HCT116 (cell line): Measurements from ENCODE around the gene LRRK1. TPM values are rescaled to one million over a fixed set of nuclear protein-coding genes. Genes with fewer than 3 reads are reported as not detected.

Experiments
- ATAC-seq: fragments of 200-7000 bp; cut with Tn5 transposase; 2 replicates; pipeline ENCODE4 v1.9.1; 2020; ENCODE audit warnings: mild to moderate bottlenecking, moderate library complexity
- BruUV-seq: library from RNA; stranded (reverse); fragments of 400-500 nt; replicated peaks from 2 replicates; lab custom pipeline; 2021; lab: Mats Ljungman, UMichigan
- CTCF ChIA-PET: fragments of 300-600 bp; sonication (Branson Sonifier 250); formaldehyde crosslinking; loops from one replicate; lab custom pipeline; 2021; ENCODE audit warnings: antibody characterized with exemption; lab: Charles Lee
- POLR2A ChIA-PET: fragments of 300-600, 350-600 bp; sonication (Branson Sonifier 250); formaldehyde crosslinking; loops from one replicate; lab custom pipeline; 2021; ENCODE audit warnings: antibody characterized with exemption; lab: Charles Lee
- RAD21 ChIA-PET, 2 experiments: fragments of 300-600 bp; sonication (Branson Sonifier 250); formaldehyde crosslinking; loops; one replicate each; lab custom pipeline; 2023; ENCODE audit warnings: low total read pairs in 2 of 2; ENCODE audit not compliant: uncharacterized antibody in 2 of 2, unreplicated experiment in 2 of 2, low non-redundant PET in 1 of 2; lab: Charles Lee
- DNase-seq: peaks from one replicate; pipeline ENCODE4 v3.0.0-alpha.2; 2010; ENCODE audit warnings: low read depth, low spot score
- H2AFZ ChIP-seq: fragments of 200-600 bp; shearing (Covaris generic), sonication (generic); 2 replicates; pipeline ENCODE4 v1.6.1; 2017; ENCODE audit warnings: low read depth, mixed run types, mixed read lengths, antibody characterized with exemption, low read length; ENCODE audit not compliant: poor library complexity, severe bottlenecking
- H3K27ac ChIP-seq: 2 replicates; pipeline ENCODE4 v1.5.1; 2012; ENCODE audit warnings: low read depth, low read length
- H3K27me3 ChIP-seq: fragments of 200-600 bp; sonication (generic); 2 replicates; pipeline ENCODE4 v1.6.1; 2016; ENCODE audit warnings: mixed run types, low read length, mixed read lengths; ENCODE audit not compliant: insufficient read depth
- H3K36me3 ChIP-seq, 2 experiments: fragments of 200-500 bp in 1 of 2; fragments of 200-600 bp in 1 of 2; sonication (Bioruptor generic) in 1 of 2; sonication (generic) in 1 of 2; 2 replicates each; pipeline versions ENCODE4 v1.5.1 to v1.6.1; 2014 to 2016; ENCODE audit warnings: low read length in 2 of 2, inconsistent platforms in 1 of 2, mixed read lengths in 1 of 2, mixed run types in 1 of 2; ENCODE audit not compliant: insufficient read depth in 2 of 2, control insufficient read depth in 1 of 2
- H3K4me1 ChIP-seq, 2 experiments: fragments of 200-600 bp in 1 of 2; sonication (generic) in 1 of 2; 2 replicates each; pipeline versions ENCODE4 v1.5.1 to v1.6.1; 2012 to 2017; ENCODE audit warnings: low read length in 2 of 2, inconsistent platforms in 1 of 2, mild to moderate bottlenecking in 1 of 2, mixed read lengths in 1 of 2, mixed run types in 1 of 2, moderate library complexity in 1 of 2; ENCODE audit not compliant: insufficient read depth in 2 of 2, control insufficient read depth in 1 of 2
- H3K4me2 ChIP-seq: fragments of 200-600 bp; sonication (generic); 2 replicates; pipeline ENCODE4 v1.6.1; 2017; ENCODE audit warnings: mixed run types, low read length, mixed read lengths
- H3K4me3 ChIP-seq, 2 experiments: fragments of 200-600 bp in 1 of 2; sonication (generic) in 1 of 2; replicated peaks in 1 of 2; 2 replicates each; pipeline ENCODE4 v1.5.1; 2011 to 2016; ENCODE audit warnings: low read length in 2 of 2, control low read depth in 1 of 2, low read depth in 1 of 2, mild to moderate bottlenecking in 1 of 2, mixed read lengths in 1 of 2, mixed run types in 1 of 2
- H3K79me2 ChIP-seq: fragments of 200-600 bp; sonication (generic); 2 replicates; pipeline ENCODE4 v1.6.1; 2017; ENCODE audit warnings: mild to moderate bottlenecking, mixed run types, low read length, moderate library complexity, mixed read lengths; ENCODE audit not compliant: insufficient read depth
- H3K9ac ChIP-seq: fragments of 200-600 bp; sonication (generic); 2 replicates; pipeline ENCODE4 v1.6.1; 2016; ENCODE audit warnings: low read length, mixed read lengths
- H3K9me2 ChIP-seq: fragments of 200-600 bp; sonication (generic), shearing (Covaris generic); 2 replicates; pipeline ENCODE4 v1.6.1; 2017; ENCODE audit warnings: mixed run types, mild to moderate bottlenecking, moderate library complexity; ENCODE audit not compliant: insufficient read depth
- H3K9me3 ChIP-seq, 2 experiments: fragments of 200-500 bp in 1 of 2; fragments of 200-600 bp in 1 of 2; sonication (Bioruptor generic) in 1 of 2; sonication (generic) in 1 of 2; 2 replicates each; pipeline ENCODE4 v1.6.1; 2014 to 2017; ENCODE audit warnings: low read length in 2 of 2, mixed read lengths in 2 of 2, inconsistent platforms in 1 of 2, low read depth in 1 of 2, mild to moderate bottlenecking in 1 of 2, mixed run types in 1 of 2, moderate library complexity in 1 of 2; ENCODE audit not compliant: control insufficient read depth in 1 of 2, insufficient read depth in 1 of 2
- H4K20me1 ChIP-seq: fragments of 200-600 bp; sonication (generic), shearing (Covaris generic); 2 replicates; pipeline ENCODE4 v1.6.1; 2017; ENCODE audit warnings: mixed run types, mild to moderate bottlenecking, moderate library complexity; ENCODE audit not compliant: insufficient read depth
- CBX3 ChIP-seq: IDR thresholded peaks from 2 replicates; pipeline ENCODE4 v1.6.1; 2012; ENCODE audit warnings: low read depth
- ELF1 ChIP-seq: IDR thresholded peaks from 2 replicates; pipeline ENCODE4 v1.6.1; 2012; ENCODE audit warnings: low read depth, borderline replicate concordance
- EZH2 ChIP-seq: fragments of 200-600 bp; sonication (generic); IDR thresholded peaks from 2 replicates; pipeline ENCODE4 v1.6.1; 2017; ENCODE audit warnings: antibody characterized with exemption, mixed run types
- FOSL1 ChIP-seq: IDR thresholded peaks from 2 replicates; pipeline ENCODE4 v1.6.1; 2012; ENCODE audit warnings: low read depth
- SP1 ChIP-seq: IDR thresholded peaks from 2 replicates; pipeline ENCODE4 v1.6.1; 2012; ENCODE audit warnings: low read depth
- SRF ChIP-seq: IDR thresholded peaks from 2 replicates; pipeline ENCODE4 v1.6.1; 2012; ENCODE audit warnings: low read depth
- YY1 ChIP-seq: IDR thresholded peaks from 2 replicates; pipeline ENCODE4 v1.6.1; 2011; ENCODE audit warnings: low read length, low read depth, moderate library complexity, mild to moderate bottlenecking; ENCODE audit not compliant: insufficient replicate concordance; ENCODE audit errors: extremely low read depth
- ZFX ChIP-seq: fragments of 450-650 bp; IDR thresholded peaks from 2 replicates; pipeline ENCODE4 v1.6.1; 2017
- intact Hi-C: fragments of 100-400 bp; cut with micrococcal nuclease; formaldehyde crosslinking; loops from 2 replicates; pipeline ENCODE4 v1.10.0; 2022
- total RNA-seq: library from RNA; stranded (reverse); gene quantifications from one replicate; pipeline ENCODE4 v1.2.1, GENCODE V29; 2021; ENCODE audit not compliant: unreplicated experiment
- TF ChIP-seq, protein P1 (sequence below): IDR thresholded peaks from 2 replicates; pipeline ENCODE4 v1.6.1; 2011; ENCODE audit warnings: mild to moderate bottlenecking, low read length, moderate library complexity; ENCODE audit not compliant: insufficient replicate concordance; ENCODE audit errors: extremely low read depth
- TF ChIP-seq, protein P2 (sequence below): IDR thresholded peaks from 2 replicates; pipeline ENCODE4 v1.6.1; 2012; ENCODE audit warnings: low read depth
- TF ChIP-seq, protein P3 (sequence below), 3 experiments: fragments of 200-600 bp in 1 of 3; sonication (generic) in 1 of 3; IDR thresholded peaks in 2 of 3; conservative IDR thresholded peaks in 1 of 3; 2 replicates each; pipeline ENCODE4 v1.5.1; 2012 to 2017; ENCODE audit warnings: low read depth in 2 of 3, low read length in 2 of 3, antibody characterized with exemption in 1 of 3, borderline replicate concordance in 1 of 3, control low read depth in 1 of 3, mild to moderate bottlenecking in 1 of 3, mixed read lengths in 1 of 3, mixed run types in 1 of 3, moderate library complexity in 1 of 3; ENCODE audit not compliant: insufficient read depth in 1 of 3

LRRK1 gene
- total RNA-seq, 1 experiment from 2014 or later = 21.6 TPM

DNA sequence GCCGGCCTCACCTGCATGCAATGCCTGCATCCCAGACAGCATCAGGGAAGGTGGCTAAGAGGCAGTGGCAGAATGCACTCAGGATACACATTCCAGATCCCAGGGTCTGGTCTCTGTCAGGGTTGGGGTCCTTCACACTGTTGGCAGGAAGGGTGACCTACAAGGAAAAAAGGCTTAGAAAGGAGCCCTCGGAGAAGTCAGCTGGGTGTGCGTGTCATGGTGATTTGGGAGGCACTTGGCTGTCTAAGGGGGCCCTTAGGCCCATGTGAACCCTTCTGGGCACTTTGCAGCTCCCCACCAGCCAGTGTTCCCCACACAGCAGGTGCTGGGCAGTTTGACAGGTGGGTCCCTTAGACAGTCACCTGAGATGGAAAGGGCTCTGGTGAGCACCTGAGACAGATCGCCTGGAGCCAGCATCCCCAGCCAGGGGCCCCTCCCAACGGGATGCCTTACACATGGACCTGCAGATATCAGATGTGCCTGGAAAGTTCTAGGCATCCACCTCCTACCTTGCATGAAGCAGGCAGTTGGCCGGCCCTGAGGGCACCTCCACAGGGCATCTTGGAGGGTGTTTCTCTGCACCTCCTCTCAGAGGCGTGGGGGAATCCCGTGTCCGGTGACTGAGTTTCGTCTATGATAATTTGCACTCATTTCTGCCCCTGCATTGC is 131.6 kb downstream of the LRRK1 start:
- CTCF ChIA-PET = no interaction called here
- Histone ChIP-seq H2AFZ (no peak overlapping the region), H3K4me3 (no peak overlapping the region), H3K4me2 (no peak overlapping the region), H3K9ac (no peak overlapping the region), H3K27me3 (no peaks in the 10 kb centered on the region), H3K9me3 (no peaks in the 10 kb centered on the region), H3K36me3 (peaks cover 0 to 4% of the 10 kb centered on the region in 2 experiments; a peak in 3 of 4 replicates), H3K4me1 (no peaks in the 10 kb centered on the region), H3K9me2 (no peaks in the 10 kb centered on the region), H3K27ac (no peak overlapping the region), H3K79me2 (no peaks in the 10 kb centered on the region), H4K20me1 (no peaks in the 10 kb centered on the region)
- intact Hi-C loops = no loop called here
- BruUV-seq = no TSS peak
- ATAC-seq (no peak), DNase-seq (no peak)
- TF ChIP-seq ZFX (no peak), EZH2 (no peak), SRF (no peak), SP1 (no peak)
- POLR2A ChIA-PET = no interaction called here
- RAD21 ChIA-PET = no interaction called here

DNA sequence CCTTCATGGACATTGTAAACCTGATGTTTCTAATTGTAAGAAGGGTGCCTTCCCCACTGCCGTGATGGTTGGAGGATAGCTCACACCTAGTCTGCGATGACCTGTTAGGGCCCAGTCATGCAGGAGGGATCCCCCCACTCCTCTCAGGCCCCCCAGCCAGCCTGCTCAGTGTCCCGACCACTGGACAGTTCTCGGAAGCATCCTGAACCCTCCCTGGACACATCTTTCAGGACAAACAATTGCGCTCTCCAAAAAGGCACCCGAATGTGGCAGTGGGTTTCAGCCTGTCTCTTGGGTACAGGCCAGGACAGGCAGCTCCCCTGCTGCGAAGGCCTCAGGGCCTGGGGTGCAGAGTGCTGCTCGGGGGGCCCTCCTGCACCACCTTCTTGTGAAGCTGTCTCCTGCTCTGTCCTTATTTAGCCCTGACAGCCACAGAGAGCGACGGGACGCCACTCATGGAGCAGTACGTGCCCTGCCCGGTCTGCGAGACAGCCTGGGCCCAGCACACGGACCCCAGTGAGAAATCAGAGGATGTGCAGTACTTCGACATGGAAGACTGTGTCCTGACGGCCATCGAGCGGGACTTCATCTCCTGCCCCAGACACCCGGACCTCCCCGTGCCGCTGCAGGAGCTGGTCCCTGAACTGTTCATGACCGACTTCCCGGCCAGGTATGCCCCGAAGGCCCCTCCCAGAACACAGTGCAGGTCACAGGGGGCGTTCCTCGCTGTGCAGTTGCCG is 132.3 kb downstream of the LRRK1 start:
- ChIA-PET RAD21 (no interaction called here), CTCF (no interaction called here), POLR2A (no interaction called here)
- ATAC-seq = no peak
- H3K36me3 ChIP-seq = peaks cover 0 to 4% of the 10 kb centered on the region in 2 experiments; a peak in 3 of 4 replicates
- no peaks in the 10 kb centered on the region for H3K79me2 ChIP-seq
- BruUV-seq = no TSS peak
- H3K27ac ChIP-seq = no peak overlapping the region
- H3K9me3 ChIP-seq = no peaks in the 10 kb centered on the region
- no peaks in the 10 kb centered on the region for H3K4me1 ChIP-seq
- no peak for DNase-seq
- intact Hi-C loops = no loop called here
- no peak overlapping the region for H3K4me3 ChIP-seq
- no peaks in the 10 kb centered on the region for H3K9me2 ChIP-seq
- H2AFZ ChIP-seq = no peak overlapping the region
- no peak overlapping the region for H3K9ac ChIP-seq
- H3K4me2 ChIP-seq = no peak overlapping the region
- H3K27me3 ChIP-seq = no peaks in the 10 kb centered on the region
- no peaks in the 10 kb centered on the region for H4K20me1 ChIP-seq
- no peak for TF ChIP-seq FOSL1
- TF ChIP-seq ELF1 = no peak
- TF ChIP-seq, protein P1, sequence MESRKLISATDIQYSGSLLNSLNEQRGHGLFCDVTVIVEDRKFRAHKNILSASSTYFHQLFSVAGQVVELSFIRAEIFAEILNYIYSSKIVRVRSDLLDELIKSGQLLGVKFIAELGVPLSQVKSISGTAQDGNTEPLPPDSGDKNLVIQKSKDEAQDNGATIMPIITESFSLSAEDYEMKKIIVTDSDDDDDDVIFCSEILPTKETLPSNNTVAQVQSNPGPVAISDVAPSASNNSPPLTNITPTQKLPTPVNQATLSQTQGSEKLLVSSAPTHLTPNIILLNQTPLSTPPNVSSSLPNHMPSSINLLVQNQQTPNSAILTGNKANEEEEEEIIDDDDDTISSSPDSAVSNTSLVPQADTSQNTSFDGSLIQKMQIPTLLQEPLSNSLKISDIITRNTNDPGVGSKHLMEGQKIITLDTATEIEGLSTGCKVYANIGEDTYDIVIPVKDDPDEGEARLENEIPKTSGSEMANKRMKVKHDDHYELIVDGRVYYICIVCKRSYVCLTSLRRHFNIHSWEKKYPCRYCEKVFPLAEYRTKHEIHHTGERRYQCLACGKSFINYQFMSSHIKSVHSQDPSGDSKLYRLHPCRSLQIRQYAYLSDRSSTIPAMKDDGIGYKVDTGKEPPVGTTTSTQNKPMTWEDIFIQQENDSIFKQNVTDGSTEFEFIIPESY = no peak
- TF ChIP-seq, protein P2, sequence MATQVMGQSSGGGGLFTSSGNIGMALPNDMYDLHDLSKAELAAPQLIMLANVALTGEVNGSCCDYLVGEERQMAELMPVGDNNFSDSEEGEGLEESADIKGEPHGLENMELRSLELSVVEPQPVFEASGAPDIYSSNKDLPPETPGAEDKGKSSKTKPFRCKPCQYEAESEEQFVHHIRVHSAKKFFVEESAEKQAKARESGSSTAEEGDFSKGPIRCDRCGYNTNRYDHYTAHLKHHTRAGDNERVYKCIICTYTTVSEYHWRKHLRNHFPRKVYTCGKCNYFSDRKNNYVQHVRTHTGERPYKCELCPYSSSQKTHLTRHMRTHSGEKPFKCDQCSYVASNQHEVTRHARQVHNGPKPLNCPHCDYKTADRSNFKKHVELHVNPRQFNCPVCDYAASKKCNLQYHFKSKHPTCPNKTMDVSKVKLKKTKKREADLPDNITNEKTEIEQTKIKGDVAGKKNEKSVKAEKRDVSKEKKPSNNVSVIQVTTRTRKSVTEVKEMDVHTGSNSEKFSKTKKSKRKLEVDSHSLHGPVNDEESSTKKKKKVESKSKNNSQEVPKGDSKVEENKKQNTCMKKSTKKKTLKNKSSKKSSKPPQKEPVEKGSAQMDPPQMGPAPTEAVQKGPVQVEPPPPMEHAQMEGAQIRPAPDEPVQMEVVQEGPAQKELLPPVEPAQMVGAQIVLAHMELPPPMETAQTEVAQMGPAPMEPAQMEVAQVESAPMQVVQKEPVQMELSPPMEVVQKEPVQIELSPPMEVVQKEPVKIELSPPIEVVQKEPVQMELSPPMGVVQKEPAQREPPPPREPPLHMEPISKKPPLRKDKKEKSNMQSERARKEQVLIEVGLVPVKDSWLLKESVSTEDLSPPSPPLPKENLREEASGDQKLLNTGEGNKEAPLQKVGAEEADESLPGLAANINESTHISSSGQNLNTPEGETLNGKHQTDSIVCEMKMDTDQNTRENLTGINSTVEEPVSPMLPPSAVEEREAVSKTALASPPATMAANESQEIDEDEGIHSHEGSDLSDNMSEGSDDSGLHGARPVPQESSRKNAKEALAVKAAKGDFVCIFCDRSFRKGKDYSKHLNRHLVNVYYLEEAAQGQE = no peak
- TF ChIP-seq, protein P3, sequence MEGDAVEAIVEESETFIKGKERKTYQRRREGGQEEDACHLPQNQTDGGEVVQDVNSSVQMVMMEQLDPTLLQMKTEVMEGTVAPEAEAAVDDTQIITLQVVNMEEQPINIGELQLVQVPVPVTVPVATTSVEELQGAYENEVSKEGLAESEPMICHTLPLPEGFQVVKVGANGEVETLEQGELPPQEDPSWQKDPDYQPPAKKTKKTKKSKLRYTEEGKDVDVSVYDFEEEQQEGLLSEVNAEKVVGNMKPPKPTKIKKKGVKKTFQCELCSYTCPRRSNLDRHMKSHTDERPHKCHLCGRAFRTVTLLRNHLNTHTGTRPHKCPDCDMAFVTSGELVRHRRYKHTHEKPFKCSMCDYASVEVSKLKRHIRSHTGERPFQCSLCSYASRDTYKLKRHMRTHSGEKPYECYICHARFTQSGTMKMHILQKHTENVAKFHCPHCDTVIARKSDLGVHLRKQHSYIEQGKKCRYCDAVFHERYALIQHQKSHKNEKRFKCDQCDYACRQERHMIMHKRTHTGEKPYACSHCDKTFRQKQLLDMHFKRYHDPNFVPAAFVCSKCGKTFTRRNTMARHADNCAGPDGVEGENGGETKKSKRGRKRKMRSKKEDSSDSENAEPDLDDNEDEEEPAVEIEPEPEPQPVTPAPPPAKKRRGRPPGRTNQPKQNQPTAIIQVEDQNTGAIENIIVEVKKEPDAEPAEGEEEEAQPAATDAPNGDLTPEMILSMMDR (IDR thresholded peaks at IDR 0.05 in 2 of 3, conservative IDR thresholded peaks at IDR 0.05 in 1 of 3; ENCODE audit: borderline replicate concordance in 1 of 3, insufficient read depth in 1 of 3, low read depth in 2 of 3, low read length in 2 of 3) = no peak
- TF ChIP-seq YY1 = no peak
- TF ChIP-seq CBX3 = no peak
